K562 (cell line): ENCODE measurements around the gene ODF4. TPM values are rescaled to one million over a fixed set of nuclear protein-coding genes. Genes with fewer than 3 reads are reported as not detected.
A peak's percentile ranks its signal among the peaks of the same experiment; 100 is the strongest.

Experiments used
- CHCHD3 ChIP-seq: fragments of 250-450 bp; sonication (Bioruptor Pico); IDR thresholded peaks from 2 replicates; pipeline ENCODE4 v2.1.2; 2022; ENCODE audit warnings: mild to moderate bottlenecking
- FOXJ2 ChIP-seq: fragments of 200-800 bp; sonication (Bioruptor generic); IDR thresholded peaks from 2 replicates; pipeline ENCODE4 v1.6.1; 2016; ENCODE audit warnings: missing genetic modification characterization, missing compliant biosample characterization
- NFRKB ChIP-seq: fragments of 450-650 bp; IDR thresholded peaks from 2 replicates; pipeline ENCODE4 v1.6.1; 2016; ENCODE audit warnings: low read depth
- PHB ChIP-seq: fragments of 250-450 bp; sonication (Bioruptor Pico); IDR thresholded peaks from 2 replicates; pipeline ENCODE4 v1.5.0; 2021
- PRDM10 ChIP-seq: fragments of 450-650 bp; IDR thresholded peaks from 2 replicates; pipeline ENCODE4 v1.6.1; 2018; ENCODE audit not compliant: partially characterized antibody
- ZNF347 ChIP-seq: fragments of 450-650 bp; formaldehyde crosslinking; IDR thresholded peaks from 2 replicates; pipeline ENCODE4 v1.4.0; 2020; ENCODE audit warnings: low read depth, mild to moderate bottlenecking, moderate library complexity
- ZNF830 ChIP-seq: fragments of 250-450 bp; sonication (Bioruptor Pico); IDR thresholded peaks from 2 replicates; pipeline ENCODE4 v1.5.0; 2021; ENCODE audit warnings: mild to moderate bottlenecking
- polyA plus RNA-seq, 8 experiments: library from polyadenylated mRNA; depleted of rRNA in 4 of 8; stranded (reverse) in 5 of 8; unstranded in 3 of 8; fragments of >200 nt; fragmentation: Nextera tagmentation in 2 of 8; fragmentation: Illumina TruSeq in 1 of 8; extraction: Ambion mirVana in 2 of 8; extraction: Trizol in 1 of 8; gene quantifications; 2 replicates each; pipeline versions ENCODE4 v1.2.1 to v1.2.3, GENCODE V29; 2011 to 2014; ENCODE audit warnings: inconsistent platforms in 1 of 8, missing spikeins in 1 of 8
- total RNA-seq, 7 experiments: library from RNA; depleted of rRNA in 6 of 7; stranded (reverse); fragments of >200 nt in 6 of 7; fragmentation: Illumina TruSeq in 2 of 7; extraction: Trizol in 2 of 7; gene quantifications; 2 replicates each; pipeline versions ENCODE4 v1.2.1 to v1.2.3, GENCODE V29; 2011 to 2021; ENCODE audit warnings: low replicate concordance in 1 of 7
- TF ChIP-seq, protein P1 (sequence below): fragments of 200-600 bp; sonication (generic); IDR thresholded peaks from one replicate; pipeline ENCODE4 v1.6.1; 2012; ENCODE audit warnings: mild to moderate bottlenecking, low read depth, low read length, inconsistent platforms

ODF4 gene
- total and polyA plus RNA-seq, 9 of the 15 experiments (the other 6 are each of a cell fraction or from before 2014, with no cell fraction given) = not detected

- TF ChIP-seq ZNF347 (CRISPR knock-in tag) (no peak), PRDM10 (peak; percentile 67), FOXJ2 (tag) (0 out of 2 replicates have a peak, but pooled peaks have one; percentile 47), ZNF830 (CRISPR knock-in tag) (no peak), NFRKB (peak; percentile 91), CHCHD3 (CRISPR knock-in tag) (no peak), PHB (CRISPR knock-in tag) (no peak)
- TF ChIP-seq, protein P1, sequence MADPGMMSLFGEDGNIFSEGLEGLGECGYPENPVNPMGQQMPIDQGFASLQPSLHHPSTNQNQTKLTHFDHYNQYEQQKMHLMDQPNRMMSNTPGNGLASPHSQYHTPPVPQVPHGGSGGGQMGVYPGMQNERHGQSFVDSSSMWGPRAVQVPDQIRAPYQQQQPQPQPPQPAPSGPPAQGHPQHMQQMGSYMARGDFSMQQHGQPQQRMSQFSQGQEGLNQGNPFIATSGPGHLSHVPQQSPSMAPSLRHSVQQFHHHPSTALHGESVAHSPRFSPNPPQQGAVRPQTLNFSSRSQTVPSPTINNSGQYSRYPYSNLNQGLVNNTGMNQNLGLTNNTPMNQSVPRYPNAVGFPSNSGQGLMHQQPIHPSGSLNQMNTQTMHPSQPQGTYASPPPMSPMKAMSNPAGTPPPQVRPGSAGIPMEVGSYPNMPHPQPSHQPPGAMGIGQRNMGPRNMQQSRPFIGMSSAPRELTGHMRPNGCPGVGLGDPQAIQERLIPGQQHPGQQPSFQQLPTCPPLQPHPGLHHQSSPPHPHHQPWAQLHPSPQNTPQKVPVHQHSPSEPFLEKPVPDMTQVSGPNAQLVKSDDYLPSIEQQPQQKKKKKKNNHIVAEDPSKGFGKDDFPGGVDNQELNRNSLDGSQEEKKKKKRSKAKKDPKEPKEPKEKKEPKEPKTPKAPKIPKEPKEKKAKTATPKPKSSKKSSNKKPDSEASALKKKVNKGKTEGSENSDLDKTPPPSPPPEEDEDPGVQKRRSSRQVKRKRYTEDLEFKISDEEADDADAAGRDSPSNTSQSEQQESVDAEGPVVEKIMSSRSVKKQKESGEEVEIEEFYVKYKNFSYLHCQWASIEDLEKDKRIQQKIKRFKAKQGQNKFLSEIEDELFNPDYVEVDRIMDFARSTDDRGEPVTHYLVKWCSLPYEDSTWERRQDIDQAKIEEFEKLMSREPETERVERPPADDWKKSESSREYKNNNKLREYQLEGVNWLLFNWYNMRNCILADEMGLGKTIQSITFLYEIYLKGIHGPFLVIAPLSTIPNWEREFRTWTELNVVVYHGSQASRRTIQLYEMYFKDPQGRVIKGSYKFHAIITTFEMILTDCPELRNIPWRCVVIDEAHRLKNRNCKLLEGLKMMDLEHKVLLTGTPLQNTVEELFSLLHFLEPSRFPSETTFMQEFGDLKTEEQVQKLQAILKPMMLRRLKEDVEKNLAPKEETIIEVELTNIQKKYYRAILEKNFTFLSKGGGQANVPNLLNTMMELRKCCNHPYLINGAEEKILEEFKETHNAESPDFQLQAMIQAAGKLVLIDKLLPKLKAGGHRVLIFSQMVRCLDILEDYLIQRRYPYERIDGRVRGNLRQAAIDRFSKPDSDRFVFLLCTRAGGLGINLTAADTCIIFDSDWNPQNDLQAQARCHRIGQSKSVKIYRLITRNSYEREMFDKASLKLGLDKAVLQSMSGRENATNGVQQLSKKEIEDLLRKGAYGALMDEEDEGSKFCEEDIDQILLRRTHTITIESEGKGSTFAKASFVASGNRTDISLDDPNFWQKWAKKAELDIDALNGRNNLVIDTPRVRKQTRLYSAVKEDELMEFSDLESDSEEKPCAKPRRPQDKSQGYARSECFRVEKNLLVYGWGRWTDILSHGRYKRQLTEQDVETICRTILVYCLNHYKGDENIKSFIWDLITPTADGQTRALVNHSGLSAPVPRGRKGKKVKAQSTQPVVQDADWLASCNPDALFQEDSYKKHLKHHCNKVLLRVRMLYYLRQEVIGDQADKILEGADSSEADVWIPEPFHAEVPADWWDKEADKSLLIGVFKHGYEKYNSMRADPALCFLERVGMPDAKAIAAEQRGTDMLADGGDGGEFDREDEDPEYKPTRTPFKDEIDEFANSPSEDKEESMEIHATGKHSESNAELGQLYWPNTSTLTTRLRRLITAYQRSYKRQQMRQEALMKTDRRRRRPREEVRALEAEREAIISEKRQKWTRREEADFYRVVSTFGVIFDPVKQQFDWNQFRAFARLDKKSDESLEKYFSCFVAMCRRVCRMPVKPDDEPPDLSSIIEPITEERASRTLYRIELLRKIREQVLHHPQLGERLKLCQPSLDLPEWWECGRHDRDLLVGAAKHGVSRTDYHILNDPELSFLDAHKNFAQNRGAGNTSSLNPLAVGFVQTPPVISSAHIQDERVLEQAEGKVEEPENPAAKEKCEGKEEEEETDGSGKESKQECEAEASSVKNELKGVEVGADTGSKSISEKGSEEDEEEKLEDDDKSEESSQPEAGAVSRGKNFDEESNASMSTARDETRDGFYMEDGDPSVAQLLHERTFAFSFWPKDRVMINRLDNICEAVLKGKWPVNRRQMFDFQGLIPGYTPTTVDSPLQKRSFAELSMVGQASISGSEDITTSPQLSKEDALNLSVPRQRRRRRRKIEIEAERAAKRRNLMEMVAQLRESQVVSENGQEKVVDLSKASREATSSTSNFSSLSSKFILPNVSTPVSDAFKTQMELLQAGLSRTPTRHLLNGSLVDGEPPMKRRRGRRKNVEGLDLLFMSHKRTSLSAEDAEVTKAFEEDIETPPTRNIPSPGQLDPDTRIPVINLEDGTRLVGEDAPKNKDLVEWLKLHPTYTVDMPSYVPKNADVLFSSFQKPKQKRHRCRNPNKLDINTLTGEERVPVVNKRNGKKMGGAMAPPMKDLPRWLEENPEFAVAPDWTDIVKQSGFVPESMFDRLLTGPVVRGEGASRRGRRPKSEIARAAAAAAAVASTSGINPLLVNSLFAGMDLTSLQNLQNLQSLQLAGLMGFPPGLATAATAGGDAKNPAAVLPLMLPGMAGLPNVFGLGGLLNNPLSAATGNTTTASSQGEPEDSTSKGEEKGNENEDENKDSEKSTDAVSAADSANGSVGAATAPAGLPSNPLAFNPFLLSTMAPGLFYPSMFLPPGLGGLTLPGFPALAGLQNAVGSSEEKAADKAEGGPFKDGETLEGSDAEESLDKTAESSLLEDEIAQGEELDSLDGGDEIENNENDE = no peak
Observed at GRCh38 chr17:8383143-8383822, 43.6 kb downstream of the ODF4 start, which contains the start of gene RPL26 (continued).
